Measurements from ENCODE around the gene HDDC3. TPM values are rescaled to one million over a fixed set of nuclear protein-coding genes. Genes with fewer than 3 reads are reported as not detected.

Gene HDDC3
- total and polyA plus RNA-seq, 2 donors (not counting 3 experiments of a cell fraction or from before 2014, with no cell fraction given) = 16.0 to 20.2 TPM

- no peak overlapping the region for H3K27ac ChIP-seq (ENCODE audit: insufficient read depth, low read depth, low read length)
- dilution Hi-C loops (cut with MboI; ENCODE audit: extremely low pct_ligation_motif_present, low sequenced_read_pairs) (no loop called here), intact Hi-C loops (cut with micrococcal nuclease) (no loop called here)
- DNase-seq (ENCODE audit: low read depth, low spot score) = no peak
- no peaks in the 10 kb centered on the region for H3K79me2 ChIP-seq (ENCODE audit: control insufficient read depth, insufficient read depth, low read length)
- POLR2A ChIA-PET = no interaction called here
- H3K4me3 ChIP-seq (replicated peaks in 1 of 3; ENCODE audit: insufficient read depth in 1 of 3, low read depth in 1 of 3, low read length in 3 of 3) = no peak overlapping the region
- H3K27me3 ChIP-seq (ENCODE audit: control insufficient read depth in 2 of 2, insufficient read depth in 2 of 2, low read length in 2 of 2) = no peaks in the 10 kb centered on the region
- no peaks in the 10 kb centered on the region for H3K9me3 ChIP-seq (replicated peaks; ENCODE audit: control insufficient read depth, insufficient read depth, low read length)
- no peak overlapping the region for H2AFZ ChIP-seq (ENCODE audit: low read depth, low read length)
- CTCF ChIA-PET = interaction anchor here (1.0 to 3.9 kb wide), 2 partner anchors 7 to 14 kb away, joined by 3 to 13 read pairs; partner anchors contain the start of gene UNC45A
- no peak overlapping the region for H3K4me2 ChIP-seq (ENCODE audit: insufficient read depth, low read length)
- no peak for TF ChIP-seq CTCF (IDR thresholded peaks at IDR 0.05; ENCODE audit: extremely low read depth in 1 of 2, insufficient read depth in 1 of 2, low read depth in 1 of 2, low read length in 2 of 2)
- TF ChIP-seq JUN (IDR thresholded peaks at IDR 0.05; ENCODE audit: borderline replicate concordance, insufficient read depth, insufficient read length, low read depth) = no peak
- no peak for TF ChIP-seq GATA2 (IDR thresholded peaks at IDR 0.05; ENCODE audit: insufficient read depth, insufficient read length, low read depth, low read length)
- no peak for TF ChIP-seq POLR2AphosphoS5 (IDR thresholded peaks at IDR 0.05; ENCODE audit: insufficient read depth, low read depth, low read length)
- no peak for TF ChIP-seq EZH2 (IDR thresholded peaks at IDR 0.05; ENCODE audit: borderline replicate concordance, low read depth, low read length, severe bottlenecking)
- no peak for TF ChIP-seq POLR2A (IDR thresholded peaks at IDR 0.05; ENCODE audit: low read depth, low read length)
- TF ChIP-seq, protein P1, sequence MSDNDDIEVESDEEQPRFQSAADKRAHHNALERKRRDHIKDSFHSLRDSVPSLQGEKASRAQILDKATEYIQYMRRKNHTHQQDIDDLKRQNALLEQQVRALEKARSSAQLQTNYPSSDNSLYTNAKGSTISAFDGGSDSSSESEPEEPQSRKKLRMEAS (IDR thresholded peaks at IDR 0.05; ENCODE audit: insufficient read depth, insufficient read length) = no peak
- no peak for TF ChIP-seq MYC (IDR thresholded peaks at IDR 0.05; ENCODE audit: low read depth, low read length)
- TF ChIP-seq FOS (IDR thresholded peaks at IDR 0.05; ENCODE audit: borderline replicate concordance, insufficient read depth, low read length) = no peak
- H4K20me1 ChIP-seq (replicated peaks; ENCODE audit: control insufficient read depth, extremely low read depth, insufficient read depth, low read length) = no peaks in the 10 kb centered on the region
- H3K9me1 ChIP-seq (replicated peaks; ENCODE audit: control insufficient read depth, extremely low read depth, insufficient read depth, low read length) = no peaks in the 10 kb centered on the region
- no peak overlapping the region for H3K9ac ChIP-seq (replicated peaks; ENCODE audit: extremely low read depth, insufficient read depth, low read length)
- BruUV-seq (replicated peaks) = no TSS peak
- H3K4me1 ChIP-seq (ENCODE audit: control insufficient read depth, extremely low read depth, insufficient read depth, low read length) = no peaks in the 10 kb centered on the region
- H3K36me3 ChIP-seq (ENCODE audit: control insufficient read depth in 2 of 2, extremely low read depth in 1 of 2, insufficient read depth in 2 of 2, low read length in 2 of 2) = peaks cover 25 to 56% of the 10 kb centered on the region in 2 experiments
- FAIRE-seq = no peak
Observed at GRCh38 chr15:90942354-90943120, 10.2 kb upstream of the HDDC3 start.
